ENCODE results near the gene CELSR1.
"Not testable (repeated sequence)": the region's sequence is repeated elsewhere in the genome, so short reads cannot be mapped to it uniquely, and the experiment has no call there.

The CELSR1 gene

DNA sequence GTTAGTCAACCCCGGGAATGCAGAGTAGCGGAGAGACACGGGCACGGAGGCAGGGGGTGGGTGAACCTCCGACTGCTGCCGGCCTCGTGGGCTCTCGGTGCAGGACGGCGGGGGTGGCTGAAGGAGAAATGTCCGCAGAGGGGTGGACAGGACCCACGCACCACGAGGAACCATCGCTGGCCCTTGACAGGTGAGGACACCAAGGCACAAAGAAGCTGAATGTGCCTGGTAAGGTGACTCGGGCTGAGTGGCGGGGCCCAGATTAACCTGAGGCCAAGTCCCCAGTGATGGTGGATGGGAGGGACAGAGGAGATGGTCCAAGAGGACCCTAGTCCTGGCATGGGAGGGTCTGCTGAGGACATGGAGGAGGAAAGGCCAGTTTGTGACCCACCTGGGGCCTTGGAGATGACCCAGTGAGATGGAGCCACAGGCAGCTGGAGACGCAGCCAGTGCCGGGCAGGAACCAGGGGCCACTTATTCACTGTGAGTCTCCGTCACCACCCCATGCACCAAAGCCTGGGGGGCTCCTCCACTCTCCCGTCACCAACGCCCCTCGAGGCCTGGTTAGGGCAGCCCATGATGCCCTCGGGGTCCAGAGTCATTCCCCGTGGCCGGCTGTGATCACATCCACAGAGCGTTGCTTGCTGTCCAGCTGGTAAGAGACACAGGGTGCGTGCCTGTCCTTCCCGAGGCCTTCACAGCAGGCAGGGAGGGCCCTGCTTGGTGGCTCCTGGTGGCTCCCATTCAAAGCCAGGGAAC lies 64.2 kb downstream of the CELSR1 start:
- Histone ChIP-seq H4K5ac (ENCODE audit: low read length) (no peak overlapping the region), H3K4ac (ENCODE audit: low read depth, low read length) (no peak overlapping the region), H3K36me3 (ENCODE audit: control insufficient read depth, insufficient read depth, low read length) (no peaks in the 10 kb centered on the region), H3K23ac (ENCODE audit: low read length) (no peak overlapping the region), H3K9ac (ENCODE audit: low read length) (no peak overlapping the region), H3K4me1 (ENCODE audit: control insufficient read depth, low read depth, low read length) (no peaks in the 10 kb centered on the region), H3K4me3 (ENCODE audit: low read length) (no peak overlapping the region), H3K4me2 (ENCODE audit: low read length) (no peak overlapping the region), H3K56ac (ENCODE audit: low read length) (no peak overlapping the region), H2BK5ac (ENCODE audit: low read length) (no peak overlapping the region), H2BK120ac (ENCODE audit: low read depth, low read length) (no peak overlapping the region), H2BK15ac (replicated peaks; ENCODE audit: low read depth) (no peak overlapping the region), H3K79me1 (ENCODE audit: low read length) (no peaks in the 10 kb centered on the region), H3K27ac (ENCODE audit: low read depth, low read length) (no peak overlapping the region), H3K18ac (ENCODE audit: low read length) (no peak overlapping the region), H4K8ac (ENCODE audit: low read depth, low read length) (no peak overlapping the region), H2AK5ac (ENCODE audit: low read length) (no peak overlapping the region), H3K27me3 (ENCODE audit: insufficient read depth, low read length, poor library complexity) (no peaks in the 10 kb centered on the region), H3K79me2 (ENCODE audit: control insufficient read depth, insufficient read depth, low read length) (no peaks in the 10 kb centered on the region)
- no peak for DNase-seq
- no CpG with 5 or more reads among the region's 28 CpGs for WGBS (ENCODE audit: extremely low coverage, insufficient coverage, low lambda C conversion rate)

DNA sequence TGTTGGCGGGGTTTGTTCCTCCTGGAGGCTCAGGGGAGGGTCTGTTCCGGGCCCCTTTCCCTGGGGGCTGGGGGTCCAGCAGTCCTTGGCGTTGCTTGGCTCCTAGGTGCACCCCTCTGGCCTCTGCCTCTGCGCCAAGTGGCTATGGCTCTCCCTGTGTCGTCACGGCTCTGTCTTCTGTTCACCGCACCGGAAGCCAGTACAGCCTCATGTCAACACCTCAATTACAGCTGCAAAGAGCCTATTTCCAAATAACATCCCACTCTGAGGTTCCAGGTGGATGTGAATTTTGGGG lies 64.8 kb downstream of the CELSR1 start:
- Histone ChIP-seq H3K18ac (ENCODE audit: low read length) (no peak overlapping the region), H2BK15ac (replicated peaks; ENCODE audit: low read depth) (no peak overlapping the region), H3K79me1 (ENCODE audit: low read length) (no peaks in the 10 kb centered on the region), H3K4me2 (ENCODE audit: low read length) (no peak overlapping the region), H3K56ac (ENCODE audit: low read length) (no peak overlapping the region), H2BK5ac (ENCODE audit: low read length) (no peak overlapping the region), H3K4ac (ENCODE audit: low read depth, low read length) (no peak overlapping the region), H3K23ac (ENCODE audit: low read length) (no peak overlapping the region), H3K9ac (ENCODE audit: low read length) (no peak overlapping the region), H3K36me3 (ENCODE audit: control insufficient read depth, insufficient read depth, low read length) (no peaks in the 10 kb centered on the region), H3K27ac (ENCODE audit: low read depth, low read length) (no peak overlapping the region), H3K27me3 (ENCODE audit: insufficient read depth, low read length, poor library complexity) (no peaks in the 10 kb centered on the region), H4K5ac (ENCODE audit: low read length) (no peak overlapping the region), H2AK5ac (ENCODE audit: low read length) (no peak overlapping the region), H2BK120ac (ENCODE audit: low read depth, low read length) (no peak overlapping the region), H4K8ac (ENCODE audit: low read depth, low read length) (no peak overlapping the region), H3K4me1 (ENCODE audit: control insufficient read depth, low read depth, low read length) (no peaks in the 10 kb centered on the region), H3K79me2 (ENCODE audit: control insufficient read depth, insufficient read depth, low read length) (no peaks in the 10 kb centered on the region), H3K4me3 (ENCODE audit: low read length) (no peak overlapping the region)
- DNase-seq: no peak
- WGBS (ENCODE audit: extremely low coverage, insufficient coverage, low lambda C conversion rate): no CpG with 5 or more reads among the region's 8 CpGs

DNA sequence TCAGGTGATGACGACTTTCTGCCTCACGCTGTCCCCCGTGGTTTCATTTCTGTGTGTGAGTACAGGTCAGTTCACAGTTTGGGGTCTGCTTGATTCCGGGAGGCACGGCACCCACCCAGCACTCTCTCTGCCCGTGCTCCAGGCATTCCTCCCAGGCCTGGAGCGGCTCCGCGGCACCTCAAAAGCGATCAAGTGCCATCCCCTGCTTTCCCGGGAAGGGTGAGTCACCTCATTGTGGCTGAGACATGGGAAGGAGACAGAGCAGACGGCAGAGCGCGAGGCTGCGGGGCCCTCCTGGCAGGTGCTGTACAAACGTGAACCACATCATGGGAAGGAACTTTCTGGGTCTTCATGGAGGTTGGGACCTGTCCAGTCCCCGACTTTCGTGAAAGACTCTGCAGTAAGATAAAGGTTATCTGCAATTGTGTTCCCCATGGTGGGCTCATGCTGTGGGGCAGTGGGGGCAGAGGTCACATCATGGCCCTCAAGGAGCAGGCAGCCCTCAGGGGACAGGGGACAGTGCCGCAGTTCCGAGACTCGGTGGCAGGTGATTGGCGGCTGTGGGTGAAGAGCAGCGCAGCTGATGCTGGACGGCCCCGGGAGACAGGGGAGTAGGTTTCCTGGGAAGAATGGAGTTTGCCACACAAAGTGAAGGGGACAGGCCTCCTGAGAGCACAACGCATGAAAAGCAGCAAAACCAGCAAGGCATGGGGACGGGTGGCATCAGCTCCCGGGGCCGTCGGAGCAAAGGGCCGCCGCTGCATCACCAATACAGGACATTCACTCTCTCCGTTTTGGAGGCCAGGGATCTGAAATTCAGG lies 65.3 kb downstream of the CELSR1 start:
- Histone ChIP-seq H3K9ac (ENCODE audit: low read length) (no peak overlapping the region), H2BK5ac (ENCODE audit: low read length) (no peak overlapping the region), H2BK120ac (ENCODE audit: low read depth, low read length) (no peak overlapping the region), H4K8ac (ENCODE audit: low read depth, low read length) (no peak overlapping the region), H4K5ac (ENCODE audit: low read length) (no peak overlapping the region), H3K79me1 (ENCODE audit: low read length) (no peaks in the 10 kb centered on the region), H2AK5ac (ENCODE audit: low read length) (no peak overlapping the region), H3K56ac (ENCODE audit: low read length) (no peak overlapping the region), H3K4me1 (ENCODE audit: control insufficient read depth, low read depth, low read length) (no peaks in the 10 kb centered on the region), H3K79me2 (ENCODE audit: control insufficient read depth, insufficient read depth, low read length) (no peaks in the 10 kb centered on the region), H3K27me3 (ENCODE audit: insufficient read depth, low read length, poor library complexity) (no peaks in the 10 kb centered on the region), H2BK15ac (replicated peaks; ENCODE audit: low read depth) (no peak overlapping the region), H3K23ac (ENCODE audit: low read length) (no peak overlapping the region), H3K36me3 (ENCODE audit: control insufficient read depth, insufficient read depth, low read length) (no peaks in the 10 kb centered on the region), H3K4me3 (ENCODE audit: low read length) (no peak overlapping the region), H3K27ac (ENCODE audit: low read depth, low read length) (no peak overlapping the region), H3K4me2 (ENCODE audit: low read length) (no peak overlapping the region), H3K4ac (ENCODE audit: low read depth, low read length) (no peak overlapping the region), H3K18ac (ENCODE audit: low read length) (no peak overlapping the region)
- no peak for DNase-seq
- no CpG with 5 or more reads among the region's 33 CpGs for WGBS (ENCODE audit: extremely low coverage, insufficient coverage, low lambda C conversion rate)

DNA sequence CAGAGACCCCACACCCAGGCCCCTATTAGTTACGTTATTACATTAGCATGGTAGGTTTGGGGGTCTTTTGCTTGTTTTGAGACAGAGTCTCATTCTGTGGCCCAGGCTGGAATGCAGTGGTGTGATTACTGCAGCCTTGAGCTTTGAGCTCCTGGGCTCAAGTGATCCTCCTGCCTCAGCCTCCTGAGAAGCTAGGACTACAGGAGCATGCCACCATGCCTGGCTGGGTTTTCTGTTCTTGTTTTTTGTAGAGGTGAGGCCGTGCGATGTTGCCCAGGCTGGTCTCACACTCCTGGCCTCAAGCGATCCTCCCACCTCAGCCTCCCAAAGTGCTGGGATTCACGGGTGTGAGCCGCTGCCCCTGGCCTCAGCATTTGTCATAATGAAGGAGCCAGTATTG lies 66.1 kb downstream of the CELSR1 start:
- not testable (repeated sequence) for H2BK15ac ChIP-seq (replicated peaks; ENCODE audit: low read depth); H3K56ac ChIP-seq (ENCODE audit: low read length); H3K4me3 ChIP-seq (ENCODE audit: low read length); H3K4me2 ChIP-seq (ENCODE audit: low read length); H4K8ac ChIP-seq (ENCODE audit: low read depth, low read length); H2BK120ac ChIP-seq (ENCODE audit: low read depth, low read length); H3K79me1 ChIP-seq (ENCODE audit: low read length); H3K18ac ChIP-seq (ENCODE audit: low read length); H4K5ac ChIP-seq (ENCODE audit: low read length); H2AK5ac ChIP-seq (ENCODE audit: low read length); H3K79me2 ChIP-seq (ENCODE audit: control insufficient read depth, insufficient read depth, low read length); H3K4ac ChIP-seq (ENCODE audit: low read depth, low read length); H3K27me3 ChIP-seq (ENCODE audit: insufficient read depth, low read length, poor library complexity); H3K23ac ChIP-seq (ENCODE audit: low read length); H3K27ac ChIP-seq (ENCODE audit: low read depth, low read length); DNase-seq; H2BK5ac ChIP-seq (ENCODE audit: low read length); H3K36me3 ChIP-seq (ENCODE audit: control insufficient read depth, insufficient read depth, low read length); H3K9ac ChIP-seq (ENCODE audit: low read length); H3K4me1 ChIP-seq (ENCODE audit: control insufficient read depth, low read depth, low read length)
- WGBS (ENCODE audit: extremely low coverage, insufficient coverage, low lambda C conversion rate): no CpG with 5 or more reads among the region's 6 CpGs

DNA sequence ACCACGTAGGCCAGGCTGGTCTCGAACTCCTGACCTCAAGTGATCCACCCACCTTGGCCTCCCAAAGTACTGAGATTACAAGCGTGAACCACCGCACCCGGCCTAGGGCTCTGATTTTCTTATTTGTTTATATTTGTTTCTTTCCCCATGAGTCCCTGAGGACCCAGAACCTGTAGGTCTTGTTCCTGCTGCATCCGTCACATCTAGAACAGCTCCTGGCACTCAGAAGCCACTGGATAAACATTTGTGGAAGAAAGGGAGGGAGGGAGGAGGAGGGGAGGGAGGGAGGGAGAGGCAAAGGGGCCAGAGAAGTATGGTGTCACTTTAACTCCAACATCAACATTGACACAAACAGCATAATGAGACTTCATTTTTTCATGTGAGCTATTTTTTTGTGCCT lies 67.7 kb downstream of the CELSR1 start:
- Histone ChIP-seq H3K79me1 (ENCODE audit: low read length) (no peaks in the 10 kb centered on the region), H3K4ac (ENCODE audit: low read depth, low read length) (no peak overlapping the region), H2BK120ac (ENCODE audit: low read depth, low read length) (no peak overlapping the region), H3K23ac (ENCODE audit: low read length) (no peak overlapping the region), H3K4me2 (ENCODE audit: low read length) (no peak overlapping the region), H3K18ac (ENCODE audit: low read length) (no peak overlapping the region), H2AK5ac (ENCODE audit: low read length) (no peak overlapping the region), H3K9ac (ENCODE audit: low read length) (no peak overlapping the region), H3K4me1 (ENCODE audit: control insufficient read depth, low read depth, low read length) (no peaks in the 10 kb centered on the region), H4K8ac (ENCODE audit: low read depth, low read length) (no peak overlapping the region), H2BK5ac (ENCODE audit: low read length) (no peak overlapping the region), H2BK15ac (replicated peaks; ENCODE audit: low read depth) (no peak overlapping the region), H3K27ac (ENCODE audit: low read depth, low read length) (no peak overlapping the region), H3K36me3 (ENCODE audit: control insufficient read depth, insufficient read depth, low read length) (no peaks in the 10 kb centered on the region), H3K79me2 (ENCODE audit: control insufficient read depth, insufficient read depth, low read length) (no peaks in the 10 kb centered on the region), H4K5ac (ENCODE audit: low read length) (no peak overlapping the region), H3K4me3 (ENCODE audit: low read length) (no peak overlapping the region), H3K56ac (ENCODE audit: low read length) (no peak overlapping the region), H3K27me3 (ENCODE audit: insufficient read depth, low read length, poor library complexity) (no peaks in the 10 kb centered on the region)
- no peak for DNase-seq
- no CpG with 5 or more reads among the region's 6 CpGs for WGBS (ENCODE audit: extremely low coverage, insufficient coverage, low lambda C conversion rate)

All from mesendoderm (in vitro differentiated cells).